Fibroblast of pulmonary artery (primary cell): ENCODE results near the gene CFB.

Experiments
- DNase-seq: peaks from one replicate; pipeline ENCODE4 v3.0.0-alpha.2; 2010; ENCODE audit warnings: low read depth
- H3K4me3 ChIP-seq: replicated peaks from 2 replicates; pipeline ENCODE4 v1.5.1; 2011; ENCODE audit warnings: low read depth, mild to moderate bottlenecking, control low read depth, low read length, moderate library complexity
- CTCF ChIP-seq: IDR thresholded peaks from 2 replicates; pipeline ENCODE4 v1.5.1; 2011; ENCODE audit warnings: mild to moderate bottlenecking, control low read depth, low read length, inconsistent platforms; ENCODE audit errors: missing control alignments

Gene CFB

GRCh38 chr6:31899882-31900722 is 45.8 kb upstream of the CFB start:
- no peak for DNase-seq
- no peak for TF ChIP-seq CTCF
- H3K4me3 ChIP-seq, result no peak overlapping the region

DNA sequence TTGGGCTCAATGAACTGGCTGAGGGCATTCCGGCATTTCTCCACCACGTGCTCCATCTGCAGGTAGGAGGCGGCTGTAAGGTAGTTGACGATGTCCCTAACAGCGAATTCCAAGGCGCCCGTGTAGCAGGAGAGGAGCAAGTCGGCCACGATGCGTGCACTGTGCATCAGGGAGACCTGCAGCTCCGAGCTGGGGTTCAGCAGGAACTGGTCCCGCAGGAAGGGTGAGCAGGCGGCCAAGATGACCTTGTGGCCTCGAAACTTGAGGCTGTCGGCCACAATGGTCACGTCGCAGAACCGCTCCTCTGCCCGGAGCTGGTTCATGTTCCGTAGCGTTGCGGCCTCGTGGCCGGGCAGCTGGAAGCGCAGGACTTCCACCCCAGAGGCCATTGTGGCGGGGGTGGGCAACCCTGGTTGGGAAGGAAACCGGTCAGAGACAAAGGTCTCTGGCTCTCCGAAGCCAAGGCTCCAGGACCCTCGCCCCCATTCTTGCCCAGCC is 44.9 kb upstream of the CFB start:
- peak overlapping the region; percentile 61 for H3K4me3 ChIP-seq
- no peak for DNase-seq
- no peak for TF ChIP-seq CTCF

GRCh38 chr6:31901415-31901952 is 44.4 kb upstream of the CFB start:
- peak overlapping the region; percentile 61 for H3K4me3 ChIP-seq
- TF ChIP-seq CTCF, result no peak
- peak; percentile 42 for DNase-seq

DNA sequence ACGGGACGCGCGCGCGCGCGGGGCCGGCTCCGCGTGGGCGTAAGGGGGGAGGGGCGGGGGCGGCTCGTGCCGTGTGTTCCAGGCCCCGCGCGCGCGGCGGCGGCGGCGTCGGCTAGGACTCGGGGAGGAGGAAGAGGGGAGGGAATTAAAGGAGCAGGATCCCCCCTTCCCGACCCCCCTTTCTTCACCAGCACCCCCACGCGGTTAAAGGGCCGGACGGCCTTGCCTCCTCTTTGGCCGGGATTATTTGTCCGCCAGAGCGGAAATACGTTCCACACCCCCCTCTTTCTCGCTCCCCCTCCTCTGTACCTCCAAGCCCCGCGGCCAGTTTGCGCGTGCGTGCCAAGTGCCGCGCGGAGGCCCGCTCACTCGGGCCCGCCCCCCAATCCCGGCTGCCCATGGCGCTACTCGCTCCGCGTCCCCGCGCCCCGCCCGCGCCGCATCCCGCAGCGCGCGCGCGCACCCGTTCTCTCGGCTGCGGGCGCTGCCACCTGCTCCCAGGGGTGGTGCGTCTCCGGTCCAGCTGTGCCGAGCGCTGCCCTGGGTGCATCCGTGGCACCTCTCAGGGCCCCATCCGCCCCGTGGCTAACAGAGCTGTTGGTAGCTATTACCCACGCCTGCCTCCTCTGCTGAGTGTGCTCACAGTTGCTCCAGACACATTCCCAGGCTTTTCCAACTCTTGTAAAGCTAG is 43.8 kb upstream of the CFB start, which contains the start of gene ZBTB12:
Gene ZBTB12 (minus strand): TSS at position 134 of the 691 bp plus-strand sequence. CDS start 781 bp downstream, outside the sequence.
- H3K4me3 ChIP-seq, result peak within 1 kb of the TSS; percentile 61
- TF ChIP-seq CTCF, result no peak
- DNase-seq, result peak; percentile 97

DNA sequence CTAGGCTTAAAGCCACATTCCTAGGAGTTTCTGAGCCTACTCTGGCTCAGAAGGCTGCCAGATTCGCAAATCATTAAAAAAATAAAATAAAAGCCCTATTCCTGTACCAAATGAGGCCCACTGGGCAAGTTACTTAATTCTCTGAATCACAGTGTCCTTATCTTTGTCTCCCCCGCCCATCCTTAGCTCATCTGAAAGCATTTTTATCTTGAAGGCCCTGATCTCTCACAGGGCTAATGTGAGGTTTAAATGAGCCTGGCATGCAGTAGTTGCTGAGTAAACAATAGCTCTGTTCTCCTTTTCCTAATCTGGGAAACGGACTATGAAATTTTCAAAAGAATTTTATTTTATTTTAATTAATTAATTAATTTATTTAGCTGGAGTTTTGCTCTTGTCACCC is 41.9 kb upstream of the CFB start:
- H3K4me3 ChIP-seq, result no peak overlapping the region
- TF ChIP-seq CTCF, result no peak
- DNase-seq, result peak; percentile 48

- TF ChIP-seq CTCF, result no peak
- no peak overlapping the region for H3K4me3 ChIP-seq
- DNase-seq, result no peak
Observed at GRCh38 chr6:31905041-31905440, 40.9 kb upstream of the CFB start.
